Right lung (tissue), 10 donors: ENCODE results near the gene PYGO2. TPM values are rescaled to one million over a fixed set of nuclear protein-coding genes. Genes with fewer than 3 reads are reported as not detected.
A peak's percentile ranks its signal among the peaks of the same experiment; 100 is the strongest.

Experiments used
- DNase-seq, 2 donors: peaks; one replicate each; pipeline ENCODE4 v3.0.0-alpha.2; 2013
- long read RNA-seq, 8 donors: transcript quantifications; one replicate each; lab custom pipeline, GENCODE V29; 2026
- polyA plus RNA-seq, 5 donors: library from polyadenylated mRNA; unstranded; fragments of 120-200 nt; gene quantifications; one replicate each; pipeline versions ENCODE4 v1.2.1 to v1.2.3, GENCODE V29; 2013; ENCODE audit warnings: inconsistent platforms in 1 of 5, low replicate concordance in 1 of 5; ENCODE audit not compliant: insufficient read length in 5 of 5, insufficient read depth in 1 of 5

PYGO2 gene, protein sequence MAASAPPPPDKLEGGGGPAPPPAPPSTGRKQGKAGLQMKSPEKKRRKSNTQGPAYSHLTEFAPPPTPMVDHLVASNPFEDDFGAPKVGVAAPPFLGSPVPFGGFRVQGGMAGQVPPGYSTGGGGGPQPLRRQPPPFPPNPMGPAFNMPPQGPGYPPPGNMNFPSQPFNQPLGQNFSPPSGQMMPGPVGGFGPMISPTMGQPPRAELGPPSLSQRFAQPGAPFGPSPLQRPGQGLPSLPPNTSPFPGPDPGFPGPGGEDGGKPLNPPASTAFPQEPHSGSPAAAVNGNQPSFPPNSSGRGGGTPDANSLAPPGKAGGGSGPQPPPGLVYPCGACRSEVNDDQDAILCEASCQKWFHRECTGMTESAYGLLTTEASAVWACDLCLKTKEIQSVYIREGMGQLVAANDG
- 10 to 100 TPM; 32.9 to 42.8 (median 40.9) TPM for polyA plus RNA-seq
- long read RNA-seq, donor 1, transcript PYGO2-202 (3 exons, 3,146 nt), result major isoform, 31 of 31 reads
- long read RNA-seq, donor 1, partial matches to known transcripts, result 0 of 31 reads
- long read RNA-seq, donor 1, other reads (novel, unspliced or antisense), result 0 of 31 reads
- long read RNA-seq, donor 2, transcript PYGO2-202 (3 exons, 3,146 nt), result major isoform, 10 of 10 reads
- long read RNA-seq, donor 2, partial matches to known transcripts, result 0 of 10 reads
- long read RNA-seq, donor 2, other reads (novel, unspliced or antisense), result 0 of 10 reads
- long read RNA-seq, donor 3, transcript PYGO2-202 (3 exons, 3,146 nt), result major isoform, 19 of 19 reads
- long read RNA-seq, donor 3, partial matches to known transcripts, result 0 of 19 reads
- long read RNA-seq, donor 3, other reads (novel, unspliced or antisense), result 0 of 19 reads
- long read RNA-seq, donor 4, transcript PYGO2-202 (3 exons, 3,146 nt), result major isoform, 13 of 13 reads
- long read RNA-seq, donor 4, partial matches to known transcripts, result 0 of 13 reads
- long read RNA-seq, donor 4, other reads (novel, unspliced or antisense), result 0 of 13 reads
- long read RNA-seq, donor 5, transcript PYGO2-202 (3 exons, 3,146 nt), result major isoform, 34 of 34 reads
- long read RNA-seq, donor 5, partial matches to known transcripts, result 0 of 34 reads
- long read RNA-seq, donor 5, other reads (novel, unspliced or antisense), result 0 of 34 reads
- long read RNA-seq, donor 6, transcript PYGO2-202 (3 exons, 3,146 nt), result major isoform, 32 of 32 reads
- long read RNA-seq, donor 6, partial matches to known transcripts, result 0 of 32 reads
- long read RNA-seq, donor 6, other reads (novel, unspliced or antisense), result 0 of 32 reads
- long read RNA-seq, donor 7, transcript PYGO2-202 (3 exons, 3,146 nt), result major isoform, 18 of 23 reads
- long read RNA-seq, donor 7, partial matches to known transcripts, result 5 of 23 reads
- long read RNA-seq, donor 7, other reads (novel, unspliced or antisense), result 0 of 23 reads
- long read RNA-seq, donor 8, transcript PYGO2-202 (3 exons, 3,146 nt), result major isoform, 12 of 13 reads
- long read RNA-seq, donor 8, partial matches to known transcripts, result 0 of 13 reads
- long read RNA-seq, donor 8, other reads (novel, unspliced or antisense), result 0 of 13 reads

DNA sequence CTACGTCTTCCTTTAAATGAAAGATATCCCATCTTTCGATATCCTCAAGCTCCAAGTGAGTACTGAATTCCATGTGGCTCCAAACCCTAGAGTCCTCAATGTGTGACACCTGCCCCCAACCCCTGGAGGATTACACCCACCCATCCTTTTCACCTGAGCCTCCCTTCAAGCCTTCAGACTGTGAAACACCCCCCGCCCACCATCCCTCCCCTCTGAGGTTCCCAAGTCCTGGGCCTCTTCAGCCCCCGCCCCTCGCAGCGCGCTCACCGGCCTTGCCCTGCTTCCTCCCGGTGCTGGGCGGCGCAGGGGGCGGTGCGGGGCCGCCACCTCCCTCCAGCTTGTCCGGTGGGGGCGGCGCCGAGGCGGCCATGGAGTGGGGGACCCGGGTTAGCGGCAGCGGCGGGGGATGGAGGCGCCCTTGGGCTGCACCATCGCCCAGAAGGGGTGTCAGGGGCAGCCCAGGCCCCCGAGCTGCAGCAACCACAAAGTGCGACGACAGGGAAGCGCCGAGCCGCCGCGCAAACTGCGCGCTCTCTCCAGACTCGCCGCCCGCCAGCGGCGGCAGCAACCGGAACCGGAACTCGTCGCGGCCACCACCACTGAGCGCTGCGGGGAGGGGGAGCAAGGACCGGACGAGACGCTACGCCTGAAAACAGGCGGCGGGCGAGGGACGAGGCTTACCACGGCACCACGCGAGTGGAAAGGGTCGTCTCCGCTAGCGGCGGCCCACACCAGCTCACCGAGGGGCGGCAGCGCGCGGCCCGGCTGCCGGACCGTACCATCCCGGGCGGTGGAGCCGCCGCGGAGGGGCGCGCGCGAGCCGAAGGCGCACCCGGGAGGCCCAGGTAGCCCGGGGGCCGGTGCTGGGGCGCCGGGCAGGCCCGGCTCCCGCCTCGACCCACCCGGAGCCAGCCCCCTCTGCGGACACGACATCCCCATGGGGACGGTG is at the start of gene PYGO2:
TSS of gene PYGO2 (minus strand) at position 576 of the 949 bp plus-strand sequence. CDS start at position 370, 206 bp downstream.
- peak; percentile 80 to 86 for DNase-seq

DNA sequence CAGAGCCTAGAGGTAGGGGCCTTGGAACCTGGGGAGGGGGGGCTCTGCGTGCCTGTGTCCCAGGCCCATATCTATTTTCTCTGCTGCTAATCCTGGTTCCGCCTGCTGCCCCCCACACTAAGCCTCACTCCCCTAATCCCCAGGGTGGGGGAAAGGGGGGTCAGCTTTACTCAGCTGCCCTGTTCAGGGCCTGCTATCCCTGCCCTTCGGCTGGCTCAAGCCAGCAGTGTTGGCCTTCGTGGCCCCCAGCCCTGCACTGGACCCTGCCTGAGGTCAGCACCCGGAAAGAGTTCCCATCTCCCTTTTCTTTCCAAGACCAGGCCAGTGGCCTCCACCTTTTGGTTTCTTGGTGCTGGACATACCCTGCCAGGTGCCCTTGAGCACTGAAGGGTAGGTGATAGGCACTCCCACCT is 49.4 kb upstream of the PYGO2 start:
- DNase-seq, result no peak

DNA sequence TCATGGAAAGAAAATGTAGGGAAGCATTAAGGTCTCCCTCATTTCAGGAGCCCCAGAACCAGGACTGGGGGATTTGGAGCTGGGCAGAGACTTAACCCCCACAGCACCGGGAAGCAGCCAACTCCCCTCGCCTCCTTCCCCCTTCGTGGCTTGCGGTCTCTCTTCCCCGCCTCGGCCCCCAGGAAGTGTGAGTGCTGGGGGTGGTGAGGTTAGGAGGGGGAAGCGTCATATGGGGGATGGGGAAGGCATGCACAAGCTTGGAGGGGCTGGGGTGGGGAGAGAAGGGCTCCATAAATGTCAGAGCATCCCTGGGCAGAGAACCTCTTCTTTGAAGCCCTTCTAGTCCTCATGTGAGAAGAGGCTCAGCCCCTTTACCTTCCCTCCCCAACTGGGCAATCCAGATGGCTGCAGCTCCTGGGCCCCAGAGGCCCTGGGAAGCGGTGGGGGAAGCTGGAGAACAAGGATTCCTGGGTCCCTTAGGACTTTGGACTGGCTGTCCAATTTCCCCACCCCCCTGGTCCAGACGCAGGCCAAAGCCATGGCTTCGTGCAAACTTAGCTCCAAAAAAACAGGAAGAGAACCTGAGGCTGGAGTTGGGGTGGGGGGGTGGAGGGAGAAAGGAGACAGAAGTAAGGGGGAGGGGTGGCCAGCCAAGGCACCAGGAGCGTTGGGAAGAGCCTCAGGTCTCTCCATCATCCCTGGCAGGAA is 48.8 kb upstream of the PYGO2 start:
- no peak for DNase-seq

DNA sequence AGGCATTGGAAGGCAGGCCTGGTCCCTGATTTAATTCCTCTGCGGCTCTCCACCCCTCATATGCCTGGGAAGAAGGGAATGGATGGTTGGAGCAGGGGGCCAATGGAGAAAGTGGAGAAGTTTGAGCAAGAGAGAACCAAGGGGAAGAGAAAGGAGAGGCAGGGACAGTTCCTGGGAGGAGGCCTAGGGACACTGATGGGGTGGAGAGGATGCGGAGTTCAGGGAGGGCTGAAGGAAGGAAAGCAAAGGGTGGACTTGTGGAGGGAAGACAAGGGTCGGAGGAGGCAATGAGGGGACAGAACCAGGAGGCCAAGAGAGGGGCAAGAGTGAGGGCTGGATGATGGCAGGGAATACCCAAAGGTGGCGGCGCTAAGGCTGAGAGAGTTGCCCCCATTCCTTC is 48.2 kb upstream of the PYGO2 start:
- no peak for DNase-seq

DNA sequence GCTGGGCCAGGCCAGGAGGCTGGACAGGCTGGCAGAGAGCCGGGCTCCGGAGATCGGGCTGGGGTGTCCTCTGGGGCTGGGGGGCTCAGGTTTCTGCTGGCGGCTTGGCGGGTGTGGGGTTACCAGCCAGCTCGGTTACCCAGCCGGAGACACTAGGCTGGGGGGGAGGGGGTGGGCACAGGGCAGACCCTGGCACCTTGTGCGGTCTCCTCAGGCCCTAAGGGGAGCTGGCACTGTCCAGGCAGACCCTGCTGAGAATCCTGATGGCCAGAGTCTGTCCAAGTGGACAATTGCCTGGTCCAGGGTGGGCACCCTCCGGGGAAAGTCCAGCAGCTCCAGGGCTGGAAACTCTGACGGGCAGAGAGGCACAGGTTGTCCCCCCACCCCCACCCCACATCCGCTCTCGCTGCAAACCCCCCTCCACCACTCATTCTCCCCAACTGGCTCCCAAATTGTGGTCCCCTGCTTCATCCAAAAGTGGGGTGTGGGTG is 47.7 kb upstream of the PYGO2 start:
- DNase-seq, result no peak

DNA sequence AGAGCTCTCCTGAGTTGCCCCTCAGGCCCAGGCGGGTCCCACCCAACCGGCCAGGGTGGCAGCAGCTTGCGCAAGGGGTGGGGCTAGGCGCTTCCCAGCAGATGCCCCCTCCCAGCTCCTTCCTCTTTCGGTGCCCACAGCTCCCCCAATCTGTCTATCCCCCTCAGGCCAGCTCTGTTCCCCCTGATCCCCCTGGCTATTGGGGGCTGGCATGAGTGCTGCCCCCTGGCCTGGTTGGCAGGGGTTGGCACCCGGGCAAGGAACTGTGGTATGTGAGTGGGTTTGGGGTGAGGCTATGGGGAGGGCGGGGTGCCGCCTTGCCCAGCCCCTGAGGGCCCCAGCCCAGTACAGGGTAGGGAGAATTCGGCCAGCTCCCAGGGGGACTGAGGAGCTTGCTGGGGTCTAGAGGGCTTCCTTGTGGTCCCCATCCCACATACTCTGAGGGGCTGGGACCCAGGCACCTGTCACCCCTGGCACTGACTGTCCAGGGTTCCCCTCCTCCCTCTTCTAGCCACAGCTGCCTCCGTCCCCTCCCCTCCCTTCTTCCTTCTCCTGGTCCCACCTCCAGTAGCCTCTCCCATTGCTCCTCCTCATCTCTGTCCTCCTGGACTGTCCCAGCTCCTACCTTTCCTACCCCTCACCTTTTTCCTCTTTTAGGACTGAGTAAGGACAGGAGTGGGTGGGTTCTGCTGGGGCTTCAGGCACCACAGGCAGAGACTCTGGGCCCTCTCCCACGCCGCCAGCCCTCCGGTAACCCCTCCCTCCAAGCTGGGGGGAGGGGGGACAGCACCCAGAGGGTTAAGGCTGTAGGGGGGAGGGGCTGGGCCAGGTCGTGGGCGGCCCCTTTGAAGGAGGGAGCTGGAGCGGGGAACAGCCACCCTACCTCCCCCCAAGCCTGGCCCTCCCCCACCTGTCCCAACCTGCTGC is 46.7 kb upstream of the PYGO2 start:
- DNase-seq, result no peak

DNA sequence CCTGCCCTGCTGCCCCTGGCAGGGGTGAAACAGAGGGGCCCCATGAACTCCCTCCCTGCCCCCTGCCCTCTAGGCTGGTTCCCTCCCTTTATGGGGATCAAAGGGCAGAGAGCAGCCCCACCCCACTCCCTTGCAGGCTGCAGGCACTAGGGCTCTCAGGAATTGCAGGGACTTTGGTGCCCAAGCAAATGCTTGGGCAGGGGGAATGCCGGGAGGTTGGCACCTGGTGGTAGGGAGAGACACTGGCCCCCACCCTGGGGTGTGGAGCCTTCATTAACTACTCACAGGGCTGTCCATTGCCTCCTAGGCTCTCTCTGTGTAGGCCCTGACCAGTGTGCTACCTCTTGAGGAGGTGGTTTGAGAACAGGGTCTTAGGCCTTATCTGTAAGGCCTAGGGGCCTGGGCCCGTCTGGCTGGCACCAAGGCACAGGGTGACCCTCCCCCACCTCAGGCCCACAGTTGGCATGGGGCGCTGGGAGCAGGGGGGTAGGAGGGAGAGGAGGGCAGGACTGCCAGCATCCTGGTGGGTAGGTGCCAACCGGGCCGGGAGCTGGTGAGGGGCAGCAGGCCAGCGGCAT is 45.8 kb upstream of the PYGO2 start:
- DNase-seq, result no peak

DNA sequence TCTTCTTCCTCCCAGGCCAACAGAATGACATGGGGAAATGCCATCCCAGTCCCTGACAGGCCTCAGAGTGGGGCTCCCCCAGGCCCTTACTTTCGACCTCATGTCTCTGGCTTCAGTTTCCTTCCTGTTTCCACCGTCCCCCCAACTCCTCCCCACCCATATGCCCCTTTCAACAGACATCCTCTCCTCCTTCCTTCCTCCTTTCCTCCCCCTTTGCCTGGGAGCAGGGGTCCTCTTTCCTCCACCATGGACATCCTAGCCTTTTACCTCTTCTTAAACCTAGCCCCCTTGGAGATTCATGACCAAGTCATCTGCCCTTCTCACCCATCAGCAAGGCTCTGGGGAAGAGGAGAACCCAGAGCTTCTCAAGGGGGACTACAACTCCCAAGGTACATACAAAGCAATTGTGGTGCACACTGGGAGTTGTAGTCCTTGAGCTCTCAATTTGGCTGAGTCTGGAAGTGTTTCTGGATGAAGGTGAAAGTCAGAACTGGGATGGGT is 45.1 kb upstream of the PYGO2 start:
- no peak for DNase-seq

DNA sequence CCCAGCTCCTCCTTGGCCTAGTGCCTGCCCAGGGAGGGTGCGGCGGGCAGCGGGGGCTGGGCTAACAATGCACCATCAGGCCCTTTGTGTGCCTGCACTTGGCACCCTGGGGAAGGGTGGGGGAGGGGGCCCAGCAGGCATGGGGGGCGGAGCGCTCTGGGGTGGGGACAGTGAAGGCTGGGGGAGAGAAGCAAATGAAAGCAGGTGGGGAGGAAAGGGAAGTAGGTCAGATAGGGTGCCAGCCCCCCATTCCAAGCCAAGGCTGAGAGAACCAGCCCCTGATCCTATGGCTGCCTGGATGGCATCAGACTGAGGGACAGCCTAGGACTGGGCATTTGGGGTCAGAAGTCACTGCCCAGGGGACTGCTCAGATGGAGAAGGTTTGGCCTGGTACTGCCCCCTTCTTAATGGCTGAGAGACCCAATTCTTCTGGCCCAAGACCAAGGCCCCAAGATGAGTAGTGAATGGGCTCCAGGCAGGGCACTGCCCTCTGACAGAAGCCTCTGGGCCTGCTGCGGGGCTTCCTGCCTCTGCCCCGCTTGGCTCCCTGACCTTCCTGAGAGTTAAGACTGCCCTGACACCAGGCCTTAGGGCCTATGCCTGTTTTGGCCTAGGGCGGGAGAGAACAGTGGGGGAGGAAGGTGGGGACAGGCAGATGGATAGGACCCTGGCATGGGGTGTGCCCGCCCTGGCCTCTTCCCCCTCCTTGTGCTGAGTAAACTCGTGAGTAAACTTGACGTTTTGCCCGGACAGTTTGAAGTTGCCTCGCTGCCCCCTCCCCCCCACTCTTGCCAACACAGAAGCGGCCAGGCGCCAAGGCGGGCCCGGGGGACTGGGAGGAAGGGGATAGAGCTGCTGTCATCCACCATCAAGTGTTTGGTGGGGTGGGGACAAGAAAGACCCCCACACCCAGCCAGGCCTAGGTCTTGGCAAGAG is 43.8 kb upstream of the PYGO2 start:
- DNase-seq, result peak in 1 of 2 donors; percentile 31

DNA sequence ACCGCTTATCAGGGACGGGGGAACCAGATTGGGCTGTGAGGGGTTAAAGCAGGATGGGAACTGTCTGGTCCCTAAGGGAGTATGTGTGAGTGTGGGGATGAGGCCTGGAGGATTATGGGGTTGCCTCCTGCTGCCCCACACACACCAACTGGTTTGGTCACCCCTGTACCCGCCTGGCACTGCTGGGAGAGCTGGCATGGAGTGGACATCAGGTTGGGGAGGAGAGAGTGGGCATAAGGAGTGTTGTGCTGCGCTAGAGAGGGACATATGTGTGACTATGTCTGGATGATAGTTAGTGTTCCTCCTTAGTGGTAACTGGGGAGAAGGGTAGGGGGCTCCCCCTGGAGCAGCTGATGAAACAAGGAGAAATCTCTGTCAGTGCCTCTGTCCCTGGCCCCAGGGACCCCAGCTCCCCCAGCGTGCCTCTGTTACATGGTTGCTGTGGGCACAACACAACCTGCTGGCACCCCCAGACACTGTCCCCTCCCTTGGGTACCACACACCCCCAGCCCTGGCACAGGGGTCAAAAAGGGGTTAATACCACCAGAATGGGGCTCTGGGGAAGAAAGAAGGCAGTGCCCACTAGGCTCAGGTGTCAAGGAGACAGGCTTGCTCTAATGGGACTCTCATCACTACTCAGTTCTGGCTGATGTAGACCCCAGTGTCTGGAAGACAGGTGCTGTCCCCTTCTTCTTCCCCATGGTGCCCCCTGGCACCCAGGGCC is 42.9 kb upstream of the PYGO2 start:
- no peak for DNase-seq

DNA sequence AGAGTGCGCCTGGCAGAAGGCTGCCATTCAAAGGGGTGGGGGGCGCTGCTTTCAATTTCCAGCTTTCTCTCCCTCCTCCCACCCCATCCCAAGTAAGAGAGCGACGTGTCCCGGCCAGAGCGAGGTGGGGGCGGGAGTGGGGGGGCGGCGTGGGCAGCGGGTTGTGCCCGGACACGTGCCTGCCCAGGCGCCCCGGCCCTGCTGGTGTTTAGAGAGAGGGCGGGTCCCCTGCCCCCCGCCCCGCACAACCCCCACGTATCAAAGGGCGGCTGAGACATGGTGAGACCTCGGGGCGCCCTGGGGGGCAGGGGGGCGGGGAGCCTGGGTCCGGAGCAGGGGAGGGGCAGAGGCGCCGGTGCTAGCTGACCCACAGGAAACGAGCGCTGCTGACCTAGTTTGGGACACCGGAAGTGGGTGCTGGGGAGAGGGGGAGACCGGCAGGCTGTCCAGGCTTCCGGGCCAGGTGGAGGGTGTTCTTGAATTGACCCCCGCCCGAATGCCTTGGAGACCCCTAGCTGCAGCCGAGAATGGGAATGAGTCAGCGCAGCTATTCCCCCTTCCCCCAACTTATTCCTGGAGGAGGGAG is 42.3 kb upstream of the PYGO2 start:
- DNase-seq, result peak in 1 of 2 donors; percentile 37

DNA sequence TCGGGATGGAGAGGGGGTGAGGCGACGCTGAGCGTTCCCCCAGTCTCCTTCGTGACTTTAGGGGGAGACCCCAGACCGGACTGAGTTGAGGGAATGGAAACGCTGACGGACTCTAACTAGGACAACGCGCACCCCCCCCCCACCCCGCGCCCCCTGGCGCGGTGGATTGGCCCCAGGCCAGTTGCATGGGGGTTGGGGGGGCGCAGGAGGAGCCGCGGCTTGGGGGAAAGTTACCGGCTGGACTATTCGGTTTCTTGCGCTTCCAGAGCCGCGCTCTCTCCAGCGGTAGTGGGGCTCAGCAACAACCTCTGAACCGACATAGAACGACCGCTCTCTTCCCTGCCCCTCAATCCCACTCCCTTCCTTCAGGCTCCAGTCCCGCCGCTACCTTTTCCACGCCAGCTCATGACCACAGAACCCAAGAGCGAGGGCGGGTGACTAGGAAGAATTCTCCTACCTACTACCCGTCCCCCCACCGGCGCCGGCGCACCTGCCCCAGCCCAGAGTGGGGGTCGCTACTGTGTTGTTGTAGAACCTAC is 41.7 kb upstream of the PYGO2 start:
- DNase-seq, result peak in 1 of 2 donors; percentile 32

DNA sequence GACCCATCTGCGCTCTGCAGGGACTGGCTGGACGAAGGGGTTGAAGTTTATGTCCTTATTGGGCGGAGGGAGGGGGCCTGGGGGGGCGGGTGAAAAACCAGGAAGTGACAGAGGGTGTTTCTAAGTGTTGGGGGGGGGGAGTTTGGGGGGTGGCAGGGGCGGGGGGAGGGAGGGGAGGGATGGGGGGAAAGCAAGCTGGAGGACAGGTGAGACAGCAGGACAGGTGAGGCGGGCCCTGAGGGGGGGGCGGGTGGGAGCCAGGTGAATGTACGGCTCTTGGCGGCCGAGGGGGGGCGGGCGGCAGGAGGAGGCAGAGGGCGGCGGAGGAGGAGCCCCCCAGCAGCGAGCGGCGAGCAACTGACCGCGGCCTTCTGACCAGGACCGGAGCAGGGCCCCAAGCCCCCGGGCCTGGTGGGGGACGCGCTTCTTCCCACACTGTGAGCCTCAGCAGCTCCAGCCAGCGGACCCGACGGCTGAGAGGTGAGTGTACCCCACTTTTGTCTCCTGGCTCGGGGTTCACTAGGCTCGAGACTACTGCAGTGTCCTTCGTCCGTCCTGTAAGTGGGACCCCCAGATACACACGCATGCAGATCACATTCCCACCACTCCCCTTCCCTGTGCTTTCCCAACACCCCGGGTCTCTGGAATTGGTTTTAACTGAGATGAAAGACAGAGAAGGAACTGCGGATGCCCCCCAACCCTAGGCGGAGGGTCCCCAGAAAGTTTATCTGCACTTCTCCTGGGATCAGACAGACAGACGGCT is 41.1 kb upstream of the PYGO2 start, which contains the start of gene ZBTB7B:
TSS of gene ZBTB7B (plus strand) at position 339 of the 763 bp plus-strand sequence. CDS start 11,859 bp downstream, outside the sequence.
- DNase-seq, result peak in 1 of 2 donors; percentile 42
